ENCODE results near the gene FSHB. TPM values are rescaled to one million over a fixed set of nuclear protein-coding genes. Genes with fewer than 3 reads are reported as not detected.

Gene FSHB
- total RNA-seq, 1 experiment from 2014 or later = not detected

DNA sequence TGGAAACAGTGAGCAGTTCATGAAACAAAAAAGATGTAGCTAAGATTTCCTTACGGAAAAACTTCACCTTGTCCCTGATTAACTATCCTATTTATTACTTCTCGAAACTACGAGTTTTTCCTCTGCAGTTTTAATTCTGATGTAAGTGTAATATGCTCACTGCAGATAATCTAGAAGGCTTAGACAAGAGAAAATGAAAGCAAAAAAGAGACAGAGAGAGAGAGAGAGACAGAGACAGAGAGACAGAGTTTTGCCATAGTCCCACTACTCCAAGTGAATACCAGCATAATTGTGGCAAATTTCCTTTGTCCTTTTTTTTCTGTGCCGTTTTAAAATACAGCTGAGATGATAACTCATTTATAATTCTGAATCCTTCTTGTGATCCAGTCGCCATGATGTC lies 24.8 kb downstream of the FSHB start:
- Histone ChIP-seq H3K36me3 (ENCODE audit: control insufficient read depth, insufficient read depth, low read length) (no peaks in the 10 kb centered on the region), H3K4me1 (ENCODE audit: control insufficient read depth, insufficient read depth, low read length) (no peaks in the 10 kb centered on the region), H3K9me3 (ENCODE audit: control insufficient read depth, insufficient read depth, low read depth, low read length) (no peaks in the 10 kb centered on the region), H3K27ac (ENCODE audit: low read length) (no peak overlapping the region), H3K4me3 (ENCODE audit: low read depth in 2 of 2, low read length in 2 of 2) (no peak overlapping the region), H3K27me3 (ENCODE audit: control insufficient read depth, insufficient read depth, low read length) (no peaks in the 10 kb centered on the region)
- DNase-seq (ENCODE audit: low read depth, low spot score) = no peak
- ChIA-PET POLR2A (no interaction called here), CTCF (no interaction called here)
- TF ChIP-seq SIN3A (IDR thresholded peaks at IDR 0.05; ENCODE audit: borderline replicate concordance, insufficient read depth, low read depth, low read length) (no peak), TCF7L2 (IDR thresholded peaks at IDR 0.05; ENCODE audit: low read depth, low read length) (no peak), POLR2AphosphoS5 (IDR thresholded peaks at IDR 0.05; ENCODE audit: low read depth, low read length) (no peak)
- TF ChIP-seq, protein P1, sequence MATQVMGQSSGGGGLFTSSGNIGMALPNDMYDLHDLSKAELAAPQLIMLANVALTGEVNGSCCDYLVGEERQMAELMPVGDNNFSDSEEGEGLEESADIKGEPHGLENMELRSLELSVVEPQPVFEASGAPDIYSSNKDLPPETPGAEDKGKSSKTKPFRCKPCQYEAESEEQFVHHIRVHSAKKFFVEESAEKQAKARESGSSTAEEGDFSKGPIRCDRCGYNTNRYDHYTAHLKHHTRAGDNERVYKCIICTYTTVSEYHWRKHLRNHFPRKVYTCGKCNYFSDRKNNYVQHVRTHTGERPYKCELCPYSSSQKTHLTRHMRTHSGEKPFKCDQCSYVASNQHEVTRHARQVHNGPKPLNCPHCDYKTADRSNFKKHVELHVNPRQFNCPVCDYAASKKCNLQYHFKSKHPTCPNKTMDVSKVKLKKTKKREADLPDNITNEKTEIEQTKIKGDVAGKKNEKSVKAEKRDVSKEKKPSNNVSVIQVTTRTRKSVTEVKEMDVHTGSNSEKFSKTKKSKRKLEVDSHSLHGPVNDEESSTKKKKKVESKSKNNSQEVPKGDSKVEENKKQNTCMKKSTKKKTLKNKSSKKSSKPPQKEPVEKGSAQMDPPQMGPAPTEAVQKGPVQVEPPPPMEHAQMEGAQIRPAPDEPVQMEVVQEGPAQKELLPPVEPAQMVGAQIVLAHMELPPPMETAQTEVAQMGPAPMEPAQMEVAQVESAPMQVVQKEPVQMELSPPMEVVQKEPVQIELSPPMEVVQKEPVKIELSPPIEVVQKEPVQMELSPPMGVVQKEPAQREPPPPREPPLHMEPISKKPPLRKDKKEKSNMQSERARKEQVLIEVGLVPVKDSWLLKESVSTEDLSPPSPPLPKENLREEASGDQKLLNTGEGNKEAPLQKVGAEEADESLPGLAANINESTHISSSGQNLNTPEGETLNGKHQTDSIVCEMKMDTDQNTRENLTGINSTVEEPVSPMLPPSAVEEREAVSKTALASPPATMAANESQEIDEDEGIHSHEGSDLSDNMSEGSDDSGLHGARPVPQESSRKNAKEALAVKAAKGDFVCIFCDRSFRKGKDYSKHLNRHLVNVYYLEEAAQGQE (IDR thresholded peaks at IDR 0.05; ENCODE audit: insufficient read depth in 1 of 2, low read depth in 2 of 2, low read length in 1 of 2) = no peak
- TF ChIP-seq, protein P2, sequence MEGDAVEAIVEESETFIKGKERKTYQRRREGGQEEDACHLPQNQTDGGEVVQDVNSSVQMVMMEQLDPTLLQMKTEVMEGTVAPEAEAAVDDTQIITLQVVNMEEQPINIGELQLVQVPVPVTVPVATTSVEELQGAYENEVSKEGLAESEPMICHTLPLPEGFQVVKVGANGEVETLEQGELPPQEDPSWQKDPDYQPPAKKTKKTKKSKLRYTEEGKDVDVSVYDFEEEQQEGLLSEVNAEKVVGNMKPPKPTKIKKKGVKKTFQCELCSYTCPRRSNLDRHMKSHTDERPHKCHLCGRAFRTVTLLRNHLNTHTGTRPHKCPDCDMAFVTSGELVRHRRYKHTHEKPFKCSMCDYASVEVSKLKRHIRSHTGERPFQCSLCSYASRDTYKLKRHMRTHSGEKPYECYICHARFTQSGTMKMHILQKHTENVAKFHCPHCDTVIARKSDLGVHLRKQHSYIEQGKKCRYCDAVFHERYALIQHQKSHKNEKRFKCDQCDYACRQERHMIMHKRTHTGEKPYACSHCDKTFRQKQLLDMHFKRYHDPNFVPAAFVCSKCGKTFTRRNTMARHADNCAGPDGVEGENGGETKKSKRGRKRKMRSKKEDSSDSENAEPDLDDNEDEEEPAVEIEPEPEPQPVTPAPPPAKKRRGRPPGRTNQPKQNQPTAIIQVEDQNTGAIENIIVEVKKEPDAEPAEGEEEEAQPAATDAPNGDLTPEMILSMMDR (IDR thresholded peaks at IDR 0.05) = no peak
- BruUV-seq (replicated peaks) = no TSS peak
- intact Hi-C loops (cut with micrococcal nuclease; ENCODE audit: unreplicated experiment) = no loop called here
- ATAC-seq = no peak
- in situ Hi-C loops (cut with HindIII; ENCODE audit: low pct_unique_long_range_greater_than_20kb, low sequenced_read_pairs) = no loop called here

DNA sequence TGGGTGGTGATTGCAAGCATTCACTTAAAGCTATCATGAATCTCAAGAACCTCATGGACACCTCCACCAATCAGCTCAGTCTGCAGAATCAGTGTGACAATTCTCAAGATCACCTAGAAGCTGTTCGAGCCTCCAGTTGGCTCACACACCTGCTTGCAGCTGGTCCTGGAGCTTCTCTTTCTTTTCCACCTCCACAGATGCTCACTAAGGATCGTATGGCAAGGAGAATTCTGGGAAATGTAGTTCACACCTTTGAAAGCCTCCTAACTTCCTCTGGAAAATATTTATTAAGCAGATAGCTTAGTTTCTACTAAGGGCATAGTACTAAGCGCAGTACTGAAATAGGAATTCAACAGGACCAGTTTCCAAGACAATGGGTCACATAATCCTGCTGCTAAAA lies 26.2 kb downstream of the FSHB start:
- in situ Hi-C loops (cut with HindIII; ENCODE audit: low pct_unique_long_range_greater_than_20kb, low sequenced_read_pairs) (no loop called here), intact Hi-C loops (cut with micrococcal nuclease; ENCODE audit: unreplicated experiment) (no loop called here)
- POLR2A ChIA-PET = no interaction called here
- CTCF ChIA-PET = no interaction called here
- Histone ChIP-seq H3K36me3 (ENCODE audit: control insufficient read depth, insufficient read depth, low read length) (no peaks in the 10 kb centered on the region), H3K4me3 (ENCODE audit: low read depth in 2 of 2, low read length in 2 of 2) (no peak overlapping the region), H3K27ac (ENCODE audit: low read length) (no peak overlapping the region), H3K27me3 (ENCODE audit: control insufficient read depth, insufficient read depth, low read length) (no peaks in the 10 kb centered on the region), H3K9me3 (ENCODE audit: control insufficient read depth, insufficient read depth, low read depth, low read length) (no peaks in the 10 kb centered on the region), H3K4me1 (ENCODE audit: control insufficient read depth, insufficient read depth, low read length) (no peaks in the 10 kb centered on the region)
- DNase-seq (ENCODE audit: low read depth, low spot score) (no peak), ATAC-seq (no peak)
- TF ChIP-seq SIN3A (IDR thresholded peaks at IDR 0.05; ENCODE audit: borderline replicate concordance, insufficient read depth, low read depth, low read length) (no peak), POLR2AphosphoS5 (IDR thresholded peaks at IDR 0.05; ENCODE audit: low read depth, low read length) (no peak), TCF7L2 (IDR thresholded peaks at IDR 0.05; ENCODE audit: low read depth, low read length) (no peak)
- TF ChIP-seq, protein P2 (IDR thresholded peaks at IDR 0.05) = no peak
- TF ChIP-seq, protein P1 (IDR thresholded peaks at IDR 0.05; ENCODE audit: insufficient read depth in 1 of 2, low read depth in 2 of 2, low read length in 1 of 2) = no peak
- BruUV-seq (replicated peaks) = no TSS peak

Data from Panc1 (cell line).